Activated T-helper 2 cell treated with anti-CD3 and anti-CD28 coated beads, Interferon-gamma antibody, Interleukin-2, Interleukin-4, amounts not matched to agents 10 μg/mL and 5 μg/mL and 100 μg/mL, durations not matched to agents 14 hours and 24 hours and 36 hours (primary cell): Measurements from ENCODE around the gene ZNF831. TPM values are rescaled to one million over a fixed set of nuclear protein-coding genes. Genes with fewer than 3 reads are reported as not detected.

ENCODE experiments used
- DNase-seq: peaks from one replicate; pipeline ENCODE4 v3.0.0; 2021; ENCODE audit warnings: low spot score
- H3K27ac Mint-ChIP-seq: one replicate; pipeline ENCODE4 v1.8.0; 2021; ENCODE audit warnings: mixed read lengths
- H3K27me3 Mint-ChIP-seq: one replicate; pipeline ENCODE4 v1.8.0; 2021; ENCODE audit warnings: low read depth, mixed read lengths
- H3K36me3 Mint-ChIP-seq: one replicate; pipeline ENCODE4 v1.8.0; 2021; ENCODE audit warnings: low read depth, mixed read lengths
- H3K4me1 Mint-ChIP-seq: one replicate; pipeline ENCODE4 v1.8.0; 2021; ENCODE audit warnings: low read depth, mixed read lengths
- H3K4me3 Mint-ChIP-seq: one replicate; pipeline ENCODE4 v1.8.0; 2021; ENCODE audit warnings: low read depth, mild to moderate bottlenecking, moderate library complexity, mixed read lengths
- H3K9me3 Mint-ChIP-seq: one replicate; pipeline ENCODE4 v1.8.0; 2021; ENCODE audit warnings: mixed read lengths
- intact Hi-C: fragments of 100-400 bp; cut with micrococcal nuclease; formaldehyde crosslinking; loops from one replicate; pipeline ENCODE4 v1.15.1; 2023
- total RNA-seq: library from RNA; stranded (reverse); gene quantifications from 2 replicates; pipeline ENCODE4 v1.2.3, GENCODE V29; 2022

The ZNF831 gene
- total RNA-seq, 1 donor from 2014 or later: 3.0 TPM

GRCh38 chr20:59221049-59221706 lies 57.6 kb downstream of the ZNF831 start:
- peak overlapping the region; percentile 51 for H3K4me3 Mint-ChIP-seq
- no peaks in the 10 kb centered on the region for H3K9me3 Mint-ChIP-seq
- intact Hi-C loops: loop anchor here (5.0 to 10.0 kb wide), 2 partner anchors 184 to 349 kb away; no protein-coding TSS in a partner anchor
- no peak overlapping the region for H3K27ac Mint-ChIP-seq
- DNase-seq: no peak
- no peaks in the 10 kb centered on the region for H3K36me3 Mint-ChIP-seq
- peaks cover 5% of the 10 kb centered on the region for H3K27me3 Mint-ChIP-seq
- H3K4me1 Mint-ChIP-seq: peaks cover 13% of the 10 kb centered on the region

GRCh38 chr20:59221707-59222252 lies 58.2 kb downstream of the ZNF831 start:
- no peaks in the 10 kb centered on the region for H3K36me3 Mint-ChIP-seq
- intact Hi-C loops: loop anchor here (1.0 to 10.0 kb wide), 3 partner anchors 133 to 349 kb away; no protein-coding TSS in a partner anchor
- H3K4me1 Mint-ChIP-seq: peaks cover 13% of the 10 kb centered on the region
- no peaks in the 10 kb centered on the region for H3K9me3 Mint-ChIP-seq
- H3K27ac Mint-ChIP-seq: no peak overlapping the region
- no peak for DNase-seq
- H3K27me3 Mint-ChIP-seq: peaks cover 5% of the 10 kb centered on the region
- H3K4me3 Mint-ChIP-seq: peak overlapping the region; percentile 51

- peaks cover 13% of the 10 kb centered on the region for H3K4me1 Mint-ChIP-seq
- no peaks in the 10 kb centered on the region for H3K36me3 Mint-ChIP-seq
- intact Hi-C loops: loop anchor here (1.0 to 10.0 kb wide), 3 partner anchors 134 to 350 kb away; no protein-coding TSS in a partner anchor
- DNase-seq: peak; percentile 71
- H3K4me3 Mint-ChIP-seq: peak overlapping the region; percentile 77
- no peaks in the 10 kb centered on the region for H3K9me3 Mint-ChIP-seq
- no peak overlapping the region for H3K27ac Mint-ChIP-seq
- H3K27me3 Mint-ChIP-seq: peaks cover 5% of the 10 kb centered on the region
Observed at GRCh38 chr20:59222253-59223181, 58.9 kb downstream of the ZNF831 start.

- no peak for DNase-seq
- Mint-ChIP-seq H3K4me3 (no peak overlapping the region), H3K27ac (no peak overlapping the region), H3K4me1 (peaks cover 13% of the 10 kb centered on the region), H3K36me3 (no peaks in the 10 kb centered on the region), H3K9me3 (no peaks in the 10 kb centered on the region), H3K27me3 (peaks cover 5% of the 10 kb centered on the region)
- intact Hi-C loops: loop anchor here (5.0 to 10.0 kb wide), 2 partner anchors 182 to 351 kb away; no protein-coding TSS in a partner anchor
Observed at GRCh38 chr20:59223182-59223601, 59.6 kb downstream of the ZNF831 start.

- no peak for DNase-seq
- no peak overlapping the region for H3K27ac Mint-ChIP-seq
- no peaks in the 10 kb centered on the region for H3K9me3 Mint-ChIP-seq
- intact Hi-C loops: loop anchor here (5.0 to 10.0 kb wide), 2 partner anchors 181 to 351 kb away; no protein-coding TSS in a partner anchor
- H3K4me3 Mint-ChIP-seq: no peak overlapping the region
- H3K27me3 Mint-ChIP-seq: peaks cover 5% of the 10 kb centered on the region
- H3K36me3 Mint-ChIP-seq: peaks cover under 1% of the 10 kb centered on the region
- H3K4me1 Mint-ChIP-seq: peaks cover 13% of the 10 kb centered on the region
Observed at GRCh38 chr20:59223750-59224149, 60.1 kb downstream of the ZNF831 start.

- Mint-ChIP-seq H3K27ac (no peak overlapping the region), H3K36me3 (peaks cover 5% of the 10 kb centered on the region), H3K9me3 (no peaks in the 10 kb centered on the region), H3K4me3 (no peak overlapping the region), H3K27me3 (peaks cover 5% of the 10 kb centered on the region), H3K4me1 (peaks cover 13% of the 10 kb centered on the region)
- intact Hi-C loops: loop anchor here (5.0 to 10.0 kb wide), 2 partner anchors 181 to 352 kb away; no protein-coding TSS in a partner anchor
- DNase-seq: no peak
Observed at GRCh38 chr20:59224236-59224635, 60.6 kb downstream of the ZNF831 start.

- peaks cover 10% of the 10 kb centered on the region for H3K4me1 Mint-ChIP-seq
Observed at GRCh38 chr20:59230385-59230784, 66.8 kb downstream of the ZNF831 start.

GRCh38 chr20:59231124-59231804 lies 67.6 kb downstream of the ZNF831 start:
- H3K27ac Mint-ChIP-seq: no peak overlapping the region
- intact Hi-C loops: no loop called here
- H3K27me3 Mint-ChIP-seq: no peaks in the 10 kb centered on the region
- H3K9me3 Mint-ChIP-seq: no peaks in the 10 kb centered on the region
- no peak overlapping the region for H3K4me3 Mint-ChIP-seq
- H3K36me3 Mint-ChIP-seq: peaks cover 10% of the 10 kb centered on the region
- no peak for DNase-seq
- peaks cover 12% of the 10 kb centered on the region for H3K4me1 Mint-ChIP-seq

More at GRCh38 chr20:59230385-59230784, 66.8 kb downstream of the ZNF831 start:
- Mint-ChIP-seq H3K36me3 (peaks cover 10% of the 10 kb centered on the region), H3K9me3 (no peaks in the 10 kb centered on the region), H3K4me3 (no peak overlapping the region), H3K27me3 (no peaks in the 10 kb centered on the region), H3K27ac (no peak overlapping the region)
- intact Hi-C loops: no loop called here
- no peak for DNase-seq

- H3K9me3 Mint-ChIP-seq: no peaks in the 10 kb centered on the region
- H3K4me3 Mint-ChIP-seq: no peak overlapping the region
- DNase-seq: no peak
- H3K4me1 Mint-ChIP-seq: peaks cover 12% of the 10 kb centered on the region
- intact Hi-C loops: no loop called here
- peaks cover 10% of the 10 kb centered on the region for H3K36me3 Mint-ChIP-seq
- H3K27ac Mint-ChIP-seq: no peak overlapping the region
- H3K27me3 Mint-ChIP-seq: no peaks in the 10 kb centered on the region
Observed at GRCh38 chr20:59232618-59233017, 69.0 kb downstream of the ZNF831 start.

GRCh38 chr20:59235226-59235625 lies 71.6 kb downstream of the ZNF831 start:
- Mint-ChIP-seq H3K36me3 (peaks cover 11% of the 10 kb centered on the region), H3K27ac (no peak overlapping the region), H3K4me1 (peaks cover 12% of the 10 kb centered on the region), H3K27me3 (no peaks in the 10 kb centered on the region), H3K9me3 (no peaks in the 10 kb centered on the region), H3K4me3 (no peak overlapping the region)
- no peak for DNase-seq
- intact Hi-C loops: no loop called here

GRCh38 chr20:59240006-59240405 lies 76.4 kb downstream of the ZNF831 start:
- Mint-ChIP-seq H3K27me3 (peaks cover 7% of the 10 kb centered on the region), H3K36me3 (peaks cover 7% of the 10 kb centered on the region), H3K4me3 (no peak overlapping the region), H3K9me3 (no peaks in the 10 kb centered on the region), H3K4me1 (peaks cover 12% of the 10 kb centered on the region), H3K27ac (no peak overlapping the region)
- no peak for DNase-seq
- intact Hi-C loops: no loop called here
